ENCODE results near the gene PSENEN.

The PSENEN gene

DNA sequence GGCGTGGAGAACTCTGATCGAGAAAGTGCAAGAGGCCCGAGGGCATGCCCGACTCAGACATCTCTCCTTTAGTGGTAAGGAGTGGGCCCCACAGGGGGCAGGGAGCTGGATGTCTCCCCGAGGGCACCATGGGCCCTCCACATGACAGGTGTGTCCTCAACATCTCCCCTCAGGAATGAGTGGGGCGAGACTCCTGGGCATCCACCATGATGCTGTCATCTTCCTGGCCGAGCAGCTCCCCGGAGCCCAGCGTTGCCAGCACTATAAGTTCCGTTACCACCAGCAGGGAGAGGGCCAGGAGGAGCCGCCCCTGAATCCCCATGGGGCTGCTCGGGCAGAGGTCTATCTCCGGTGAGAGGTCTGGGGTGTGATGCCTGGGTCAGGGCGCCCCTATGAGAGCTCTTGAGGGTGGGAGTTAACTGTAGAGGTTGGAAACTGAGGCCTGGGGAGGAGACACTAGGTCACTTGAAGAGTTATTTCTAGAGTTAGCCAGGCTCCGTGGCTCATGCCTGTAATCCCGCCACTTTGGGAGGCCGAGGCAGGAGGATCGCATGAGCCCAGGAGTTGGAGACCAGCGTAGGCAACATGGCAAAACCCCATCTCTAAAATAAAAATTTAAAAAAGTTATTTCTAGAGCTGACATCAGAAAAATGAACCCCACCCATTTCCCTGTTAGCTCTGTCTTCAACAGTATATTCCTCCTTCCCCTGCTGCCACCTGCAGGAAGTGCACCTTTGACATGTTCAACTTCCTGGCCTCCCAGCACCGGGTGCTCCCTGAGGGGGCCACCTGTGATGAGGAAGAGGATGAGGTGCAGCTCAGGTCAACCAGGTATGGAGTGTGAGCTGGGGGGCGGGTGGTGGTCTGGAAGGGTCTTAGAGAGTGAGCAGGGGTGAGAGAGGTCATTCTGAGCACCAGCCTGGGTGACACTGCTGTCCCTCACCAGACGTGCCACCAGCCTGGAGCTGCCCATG, 8.3 kb upstream of the PSENEN start:
- no peak for DNase-seq

DNA sequence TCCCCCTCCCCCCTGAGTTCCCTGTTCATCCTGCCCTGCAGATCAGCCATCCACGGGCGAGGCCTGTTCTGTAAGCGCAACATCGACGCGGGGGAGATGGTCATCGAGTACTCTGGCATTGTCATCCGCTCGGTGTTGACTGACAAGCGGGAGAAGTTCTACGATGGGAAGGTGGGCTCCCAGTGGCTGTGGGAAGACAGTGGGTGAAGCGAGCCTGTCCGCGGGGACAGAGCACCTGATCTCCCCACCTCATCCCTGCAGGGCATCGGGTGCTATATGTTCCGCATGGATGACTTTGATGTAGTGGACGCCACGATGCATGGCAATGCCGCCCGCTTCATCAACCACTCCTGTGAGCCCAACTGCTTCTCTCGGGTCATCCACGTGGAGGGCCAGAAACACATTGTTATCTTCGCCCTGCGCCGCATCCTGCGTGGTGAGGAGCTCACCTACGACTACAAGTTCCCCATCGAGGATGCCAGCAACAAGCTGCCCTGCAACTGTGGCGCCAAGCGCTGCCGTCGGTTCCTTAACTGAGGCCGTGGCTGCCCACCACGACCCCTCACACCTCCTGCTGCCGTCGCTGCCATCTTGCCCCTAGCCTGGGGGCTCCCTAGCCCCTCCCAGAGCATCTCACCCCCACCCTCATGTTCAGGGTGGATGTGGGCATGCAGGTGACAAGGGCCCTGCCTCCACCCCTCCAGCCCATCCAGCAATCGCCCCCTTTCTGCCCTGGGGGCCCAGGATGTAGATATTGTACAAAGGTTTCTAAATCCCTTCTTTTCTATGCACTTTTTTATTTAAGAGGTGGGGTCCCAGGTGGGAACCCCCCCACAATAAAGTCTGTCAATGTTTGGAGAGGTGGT, 7.2 kb upstream of the PSENEN start:
- DNase-seq, result no peak

DNA sequence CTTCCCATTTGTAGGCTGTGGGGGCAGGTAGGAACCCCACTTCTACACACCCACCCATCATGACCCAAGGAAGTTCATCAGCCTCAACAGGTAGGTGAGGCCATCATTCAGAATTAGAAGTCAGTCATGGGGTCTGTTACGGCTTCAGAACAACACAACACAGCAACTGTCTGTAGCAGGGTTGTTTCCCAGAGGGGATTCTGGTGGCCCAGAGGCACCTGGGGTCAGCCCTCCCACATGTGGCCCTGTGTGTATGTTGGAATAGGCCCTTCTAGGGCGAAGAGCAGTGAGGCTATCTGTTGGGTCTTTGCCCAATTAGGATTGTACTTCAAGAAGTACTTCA, 6.6 kb upstream of the PSENEN start:
- no peak for DNase-seq

DNA sequence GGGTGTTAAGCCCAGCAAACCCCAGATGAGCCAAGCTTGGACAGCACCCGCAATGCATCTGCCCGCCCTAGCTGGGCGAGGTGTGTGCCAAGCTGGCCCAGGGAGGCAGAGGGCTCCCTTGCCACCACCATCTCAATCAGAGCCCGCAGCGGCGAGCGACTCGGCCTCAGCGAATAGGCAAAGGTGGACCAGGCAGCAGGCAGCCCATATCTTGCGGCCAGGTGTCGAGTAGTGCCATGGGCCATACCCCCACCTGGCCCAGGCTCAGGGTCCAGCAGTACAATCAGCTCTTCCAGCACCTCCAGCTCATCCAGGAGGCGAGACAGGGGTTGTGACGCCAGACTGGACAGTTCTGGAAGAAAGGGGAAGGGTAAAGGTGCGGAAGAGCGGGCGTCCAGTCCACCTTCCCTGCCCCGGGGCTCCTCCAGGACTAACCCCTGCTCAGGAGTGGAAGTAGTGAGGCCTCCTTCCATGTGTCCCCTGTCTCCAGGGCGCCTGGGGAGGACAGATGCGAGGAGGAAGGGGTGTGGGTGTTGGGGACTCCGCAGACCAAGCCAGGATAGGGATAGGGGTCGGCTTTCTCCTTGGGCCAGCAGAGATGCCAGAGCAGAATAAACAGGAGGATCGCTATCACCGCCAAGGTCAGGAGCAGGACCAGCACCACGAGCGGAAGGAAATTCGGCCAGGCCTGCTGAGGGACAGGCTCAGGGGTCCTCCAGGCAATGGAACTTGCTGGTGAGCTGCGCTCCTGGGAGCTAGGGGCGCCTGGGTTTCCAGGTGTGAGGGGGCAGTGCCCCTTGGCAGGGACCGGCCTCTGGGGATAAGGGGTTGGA, 6.0 kb upstream of the PSENEN start:
- no peak for DNase-seq

DNA sequence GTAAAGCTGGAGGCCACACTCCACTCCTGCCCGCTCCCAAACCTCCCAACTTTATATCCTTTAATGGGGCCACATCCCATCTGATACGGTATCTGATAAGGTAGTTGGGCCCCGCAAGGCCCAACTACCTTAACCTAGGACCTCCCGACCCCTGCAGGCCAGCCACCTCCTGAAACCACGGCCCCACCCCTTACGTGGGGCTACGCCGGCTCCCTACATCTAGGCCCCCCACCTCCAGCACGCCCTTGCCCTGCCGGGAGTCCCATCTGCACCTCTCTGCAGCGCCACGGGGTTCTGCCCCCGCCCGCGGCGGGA, 5.4 kb upstream of the PSENEN start:
- DNase-seq, result no peak

DNA sequence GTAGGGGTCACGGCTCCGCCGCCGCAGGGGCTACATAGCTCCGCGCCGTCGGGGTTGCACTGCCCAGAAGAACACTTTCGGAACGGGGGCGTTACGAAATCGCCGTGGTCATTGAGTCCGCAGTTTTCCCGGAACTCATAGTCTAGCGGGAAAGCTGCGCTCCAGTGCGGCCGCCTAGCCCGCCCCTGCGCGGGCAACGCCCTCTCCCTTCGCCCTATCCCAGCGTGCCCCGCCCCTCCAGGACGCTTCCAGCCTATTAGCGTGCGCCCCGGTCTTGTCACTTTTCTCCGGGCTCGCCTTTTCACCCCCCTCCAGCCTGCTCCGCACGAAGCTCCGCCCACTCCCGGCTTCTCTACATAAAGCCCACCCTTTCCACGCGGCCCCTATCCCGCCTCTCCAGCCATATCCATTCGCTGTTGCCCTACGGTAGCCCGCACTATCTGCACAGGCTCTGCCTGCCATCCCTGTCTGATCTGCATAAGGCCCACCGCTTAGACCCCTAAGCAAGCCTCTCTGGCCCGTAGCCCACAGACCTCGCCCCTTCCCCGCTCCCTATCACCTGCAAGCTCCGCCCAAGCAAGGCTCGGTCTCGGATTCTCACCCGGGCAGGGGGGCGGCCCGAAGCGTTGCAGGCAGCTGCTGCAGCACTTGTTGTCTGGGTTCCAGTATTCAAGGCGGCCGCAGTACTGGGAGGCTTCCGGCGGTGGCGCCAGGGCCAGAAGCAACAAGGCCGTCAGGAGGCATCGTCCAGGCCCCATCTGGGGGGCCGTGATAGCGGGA, 4.8 kb upstream of the PSENEN start:
- DNase-seq, result peak; percentile 98

DNA sequence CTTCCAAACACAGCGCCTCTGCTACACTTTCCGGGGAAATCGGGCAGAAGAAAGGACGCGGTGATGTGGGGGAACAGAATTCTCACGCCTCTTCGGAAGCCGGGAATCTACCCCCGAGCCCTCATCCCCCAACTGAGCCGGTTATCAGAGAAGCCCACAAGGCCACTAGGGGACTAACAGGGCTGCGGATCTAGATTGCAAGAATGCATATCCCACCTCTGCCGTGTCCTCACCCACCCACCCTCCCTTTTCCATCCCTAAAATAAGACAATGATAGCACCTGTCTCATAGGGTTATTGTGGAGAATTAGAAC, 4.3 kb upstream of the PSENEN start:
- no peak for DNase-seq

DNA sequence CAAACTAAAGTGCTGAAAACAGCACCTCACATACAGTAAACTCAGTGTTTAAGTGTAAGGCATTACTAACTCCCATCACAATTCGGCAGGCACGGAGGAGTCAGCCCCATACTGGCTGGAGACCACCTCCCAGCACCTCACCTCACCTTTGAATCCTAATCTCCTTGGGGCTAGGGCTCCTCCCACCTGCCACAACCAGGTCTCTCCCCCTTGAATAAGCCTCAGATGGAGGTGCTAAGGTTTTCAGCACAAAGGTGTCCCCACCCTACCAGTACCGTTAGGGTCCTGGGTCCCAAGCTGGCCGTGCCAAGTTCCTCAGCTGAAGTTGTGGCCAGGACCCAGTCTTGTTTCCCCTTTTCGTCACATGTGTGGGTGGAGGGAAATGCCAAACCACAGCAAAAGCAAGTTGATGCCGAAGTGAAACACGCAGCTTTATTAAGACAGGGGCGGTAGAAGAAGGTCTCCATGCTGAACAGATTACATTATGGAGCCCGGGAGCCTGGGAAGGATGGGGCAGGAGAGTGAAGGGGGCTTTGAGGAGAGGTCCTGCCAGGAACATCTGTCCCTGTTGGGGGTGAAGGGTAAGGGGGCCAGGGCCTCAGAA, 3.2 kb upstream of the PSENEN start, which contains the start of gene IGFLR1:
IGFLR1 (minus strand) TSS at position 332 of the 604 bp plus-strand sequence. CDS start 1,272 bp downstream, outside the sequence.
- no peak for DNase-seq

DNA sequence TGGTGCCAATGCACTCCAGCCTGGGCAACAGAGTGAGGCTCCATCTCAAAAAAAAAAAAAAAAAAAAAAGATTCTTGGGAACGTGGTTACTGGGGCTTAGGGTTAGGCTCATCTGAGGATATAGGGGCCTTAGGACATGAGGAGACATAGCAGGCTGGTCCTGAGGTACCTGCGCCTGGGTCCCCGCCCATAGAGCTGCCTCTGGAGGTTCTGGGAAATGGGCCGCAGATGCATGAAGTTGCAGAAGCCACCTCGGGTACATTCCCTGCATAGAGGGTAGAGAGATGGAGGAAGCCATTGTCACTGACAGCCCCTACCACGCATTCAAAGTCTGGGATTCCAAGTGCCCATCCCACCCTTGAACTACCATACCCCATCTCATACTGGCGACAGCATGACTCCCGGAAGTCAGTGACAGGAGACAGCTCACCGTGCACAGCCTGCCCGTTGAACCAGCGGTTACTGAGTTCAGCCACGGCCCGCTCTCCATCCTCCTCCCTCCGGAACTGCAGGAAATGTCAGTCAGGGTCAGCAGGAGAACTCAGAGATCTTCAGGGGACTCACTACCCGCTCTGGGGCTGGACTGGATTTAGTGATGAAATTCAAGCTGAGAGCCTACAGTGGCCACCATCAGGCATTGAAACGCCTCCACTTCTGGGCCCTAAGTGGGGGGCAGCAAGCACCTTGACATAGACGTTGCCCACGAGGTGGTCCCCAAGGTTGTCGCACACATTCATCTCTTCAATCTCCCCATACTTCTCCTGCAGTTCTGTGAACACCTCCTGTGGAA, 1.6 kb upstream of the PSENEN start:
- DNase-seq, result no peak

DNA sequence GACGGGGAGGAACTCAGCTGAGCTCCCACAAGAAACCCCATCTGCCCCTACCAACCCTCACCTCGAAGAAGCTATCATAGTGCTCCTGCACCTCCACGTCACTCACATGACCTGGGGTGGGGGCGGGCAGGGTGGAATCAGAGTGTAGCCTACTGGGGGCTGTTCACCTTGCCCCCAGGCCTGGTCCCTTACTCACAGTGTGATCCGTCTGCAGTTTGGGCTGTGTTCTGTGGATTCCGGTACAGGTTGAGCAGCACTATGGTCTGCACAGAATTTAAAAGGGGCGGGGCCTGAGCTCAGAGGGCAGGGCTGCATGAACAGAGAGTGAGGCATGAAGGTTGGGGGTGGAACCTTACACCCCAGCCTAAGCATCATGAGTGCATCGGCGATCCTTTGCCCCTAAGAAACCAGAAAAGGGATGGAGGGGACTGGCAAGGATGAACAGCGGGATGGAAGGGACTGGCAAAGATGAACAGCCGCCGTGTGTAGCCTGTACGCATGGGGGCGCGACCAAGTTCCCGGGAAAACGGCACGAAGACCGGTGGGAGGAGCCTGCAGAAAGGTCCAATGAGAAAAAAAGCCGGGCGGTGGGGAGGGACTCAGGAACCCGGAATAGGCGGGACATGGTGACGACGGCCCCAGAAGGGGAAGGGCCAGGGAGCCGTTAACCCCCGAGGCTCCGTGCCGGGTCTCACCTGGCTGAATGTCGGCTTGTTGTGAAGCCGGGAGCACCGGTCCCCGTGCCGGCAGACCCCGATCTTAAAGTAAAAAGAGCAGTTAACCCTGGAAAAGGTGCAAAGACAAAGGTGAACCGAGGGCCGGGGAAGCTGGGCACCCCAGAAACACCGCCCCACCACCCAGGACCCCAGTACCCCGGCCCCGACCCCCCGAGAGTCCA, 772 bp upstream of the PSENEN start:
- peak; percentile 97 for DNase-seq

DNA sequence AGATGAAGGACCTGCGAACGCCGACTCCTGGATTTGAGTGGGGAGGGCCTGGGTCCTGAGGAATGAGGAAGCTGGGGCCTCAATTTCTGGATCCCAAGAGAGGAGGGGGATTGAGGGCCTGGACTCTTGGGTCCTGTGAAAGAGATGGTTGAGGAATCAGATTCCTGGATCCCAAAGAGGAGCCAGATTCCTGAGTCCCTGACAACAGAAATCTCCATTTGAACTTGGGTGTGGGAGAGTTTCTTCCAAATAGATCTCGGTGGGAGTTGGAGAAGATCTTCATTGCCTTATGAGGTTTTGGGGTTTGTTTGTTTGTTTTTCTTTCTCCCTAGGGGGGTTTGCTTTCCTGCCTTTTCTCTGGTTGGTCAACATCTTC, 624 bp downstream of the PSENEN start:
- DNase-seq, result no peak

DNA sequence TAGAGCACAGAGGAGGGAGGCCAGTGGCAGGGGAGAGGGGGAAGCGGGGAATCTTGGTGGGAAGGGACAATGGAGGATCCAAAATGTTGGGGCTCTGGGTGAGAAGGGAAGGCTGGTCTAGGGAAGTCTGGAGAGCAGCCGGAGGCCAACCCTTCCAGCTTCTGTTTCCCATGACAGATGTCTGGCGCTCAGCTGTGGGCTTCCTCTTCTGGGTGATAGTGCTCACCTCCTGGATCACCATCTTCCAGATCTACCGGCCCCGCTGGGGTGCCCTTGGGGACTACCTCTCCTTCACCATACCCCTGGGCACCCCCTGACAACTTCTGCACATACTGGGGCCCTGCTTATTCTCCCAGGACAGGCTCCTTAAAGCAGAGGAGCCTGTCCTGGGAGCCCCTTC, 1.1 kb downstream of the PSENEN start:
- no peak for DNase-seq

DNA sequence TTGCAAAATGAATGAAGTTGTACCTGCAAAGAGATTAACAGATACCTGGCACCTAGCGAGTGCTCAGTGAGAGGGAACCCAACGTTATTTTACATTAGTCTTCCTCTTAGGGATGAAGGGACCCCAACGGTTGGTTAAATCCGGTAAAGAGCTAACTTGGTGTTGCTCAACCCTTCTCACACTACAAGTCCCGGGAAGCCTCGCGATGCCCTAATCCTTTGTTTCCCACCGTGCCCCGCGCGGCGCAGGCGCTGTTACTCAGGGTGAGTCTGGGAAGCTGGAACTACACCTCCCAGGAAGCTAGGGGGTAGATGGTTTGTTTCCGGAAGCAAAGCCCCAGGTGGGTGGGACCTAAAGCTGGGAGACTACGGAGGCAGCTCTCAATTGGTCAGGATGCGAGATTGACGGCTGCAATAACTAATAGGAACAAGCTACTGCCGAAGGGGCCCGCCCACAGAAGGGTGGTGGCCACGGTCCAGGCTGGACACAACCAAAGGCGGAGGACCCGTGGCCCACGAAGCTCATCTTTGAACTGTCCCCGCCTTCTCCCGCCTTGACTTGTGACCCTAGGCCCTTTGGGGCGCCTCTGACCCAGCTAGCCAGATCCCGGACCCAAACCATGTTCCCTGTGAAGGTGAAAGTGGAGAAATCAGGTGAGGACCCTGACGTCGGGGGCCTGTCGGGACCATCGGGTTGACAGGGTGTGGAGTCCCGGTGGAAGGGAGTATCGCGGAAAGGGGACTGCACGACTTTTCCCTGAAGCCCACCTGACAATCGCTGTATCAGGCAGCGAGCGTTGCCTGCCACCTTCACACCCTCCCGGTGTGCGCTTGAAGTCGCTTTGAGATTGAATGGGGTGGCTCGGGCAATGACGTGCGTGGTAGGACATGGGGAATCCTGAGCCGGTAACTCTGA, 2.9 kb downstream of the PSENEN start, which contains the start of gene LIN37:
LIN37 (plus strand) TSS at position 471 of the 915 bp plus-strand sequence; CDS start at position 620, 149 bp downstream.
- peak; percentile 98 for DNase-seq

DNA sequence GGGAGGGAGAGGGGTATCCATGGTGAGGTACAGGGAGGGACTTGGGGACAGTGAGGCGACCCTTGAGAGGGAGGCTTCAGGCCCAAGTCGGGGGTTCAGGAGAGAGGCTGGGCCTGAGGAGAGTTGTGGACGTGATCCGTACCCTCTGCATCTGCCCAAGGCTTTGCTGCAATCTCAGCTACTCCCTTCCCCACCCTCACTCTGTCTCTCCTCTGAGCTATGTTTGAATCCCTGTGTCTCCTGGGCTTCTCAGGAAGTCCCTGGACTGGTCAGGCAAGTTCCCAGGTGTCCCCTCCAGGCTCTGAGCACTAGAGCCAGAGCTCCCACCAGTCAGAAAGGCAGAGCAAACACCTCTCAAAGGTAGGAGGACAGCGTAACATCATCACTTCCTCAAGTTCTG, 4.7 kb downstream of the PSENEN start:
- no peak for DNase-seq

DNA sequence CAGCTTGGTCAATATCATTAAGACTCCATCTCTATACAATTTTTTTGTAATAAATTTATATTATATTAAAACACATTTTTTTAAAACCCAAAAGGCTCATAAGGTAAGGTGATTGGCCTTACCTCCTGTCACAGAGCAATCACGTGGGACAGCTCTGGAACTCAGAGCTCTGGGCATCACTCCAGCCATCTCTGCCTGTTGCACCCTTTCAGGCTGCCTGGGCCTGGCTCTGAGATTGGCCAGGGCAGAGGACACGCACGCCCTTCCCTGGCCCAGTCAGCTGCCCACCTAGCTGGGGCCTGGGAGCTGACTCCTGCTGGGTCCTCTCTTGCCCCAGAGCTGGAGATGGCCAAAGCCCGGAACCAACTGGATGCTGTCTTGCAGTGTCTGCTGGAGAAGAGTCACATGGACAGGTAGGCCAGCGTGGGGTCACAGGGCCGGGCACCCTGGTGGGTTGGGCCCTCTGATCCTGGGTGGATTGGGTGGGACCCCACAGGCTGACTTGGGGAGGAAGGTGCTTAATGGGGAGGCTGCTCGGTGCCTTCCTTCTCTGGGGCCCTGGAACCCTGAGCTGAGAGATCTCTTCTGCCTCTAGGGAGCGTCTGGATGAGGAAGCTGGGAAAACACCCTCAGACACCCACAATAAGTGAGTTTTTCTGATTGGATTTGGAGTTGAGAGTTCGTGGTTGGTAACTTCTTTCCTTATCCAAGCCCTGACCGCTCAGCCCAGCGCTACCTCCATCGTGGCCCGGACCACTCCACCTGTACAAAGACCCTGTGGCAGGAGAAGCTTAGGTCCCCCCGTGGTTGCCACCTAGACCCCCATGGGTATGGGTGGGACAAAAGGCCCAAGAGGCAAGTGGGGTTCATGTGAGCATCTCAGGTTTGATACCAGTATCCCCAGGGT, 6.6 kb downstream of the PSENEN start:
- DNase-seq, result no peak

DNA sequence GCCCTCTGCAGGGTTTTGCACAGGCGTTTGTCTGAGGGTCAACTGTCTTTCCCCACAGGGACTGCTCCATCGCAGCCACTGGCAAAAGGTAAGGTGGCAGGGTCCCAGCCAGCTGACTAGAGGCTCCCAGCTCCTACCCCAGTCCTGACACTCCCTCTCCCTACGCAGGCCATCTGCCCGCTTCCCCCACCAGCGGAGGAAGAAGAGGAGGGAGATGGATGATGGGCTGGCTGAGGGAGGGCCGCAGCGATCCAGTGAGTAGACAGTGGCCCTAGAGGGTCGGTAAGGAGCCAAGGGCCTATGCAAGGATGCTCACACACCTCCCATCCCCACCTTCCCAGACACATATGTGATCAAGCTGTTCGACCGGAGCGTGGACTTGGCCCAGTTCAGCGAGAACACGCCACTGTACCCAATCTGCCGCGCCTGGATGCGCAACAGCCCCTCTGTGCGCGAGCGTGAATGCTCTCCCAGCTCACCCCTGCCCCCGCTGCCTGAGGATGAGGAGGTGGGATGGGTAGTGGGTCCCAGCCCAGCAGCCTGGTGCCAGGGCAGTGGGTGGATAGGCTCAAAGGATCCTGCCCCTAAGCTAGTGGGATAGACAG, 7.4 kb downstream of the PSENEN start:
- DNase-seq, result no peak
